Measurements from ENCODE around the gene SSTR5.

- TF ChIP-seq CTCF (IDR thresholded peaks at IDR 0.05) (no peak), POLR2A (IDR thresholded peaks at IDR 0.05) (no peak)
Measured at GRCh38 chr16:1028056-1028455, 44.5 kb upstream of the SSTR5 start.

All from heart left ventricle (tissue), 13 donors.